Nephron progenitor cell (in vitro differentiated cells): Measurements from ENCODE around the gene AKR1A1.

Experiments
- DNase-seq: peaks from one replicate; pipeline ENCODE4 v3.0.0; 2021
- H3K27ac Mint-ChIP-seq: 2 replicates; pipeline ENCODE4 v1.8.0; 2021; ENCODE audit warnings: mild to moderate bottlenecking, moderate library complexity, mixed read lengths
- H3K27me3 Mint-ChIP-seq: 2 replicates; pipeline ENCODE4 v1.8.0; 2021; ENCODE audit warnings: mild to moderate bottlenecking, low read depth, mixed read lengths; ENCODE audit not compliant: poor library complexity
- H3K36me3 Mint-ChIP-seq: 2 replicates; pipeline ENCODE4 v1.8.0; 2021; ENCODE audit warnings: low read depth, mixed read lengths
- H3K4me1 Mint-ChIP-seq: 2 replicates; pipeline ENCODE4 v1.8.0; 2021; ENCODE audit warnings: mixed read lengths
- H3K4me3 Mint-ChIP-seq: 2 replicates; pipeline ENCODE4 v1.8.0; 2021; ENCODE audit warnings: mild to moderate bottlenecking, moderate library complexity, mixed read lengths
- H3K9me3 Mint-ChIP-seq: 2 replicates; pipeline ENCODE4 v1.8.0; 2021; ENCODE audit warnings: mild to moderate bottlenecking, moderate library complexity, mixed read lengths
- CTCF ChIP-seq: fragments of 200-600 bp; sonication (generic); IDR thresholded peaks from 2 replicates; pipeline ENCODE4 v1.5.0; 2021; ENCODE audit warnings: antibody characterized with exemption

AKR1A1 gene

GRCh38 chr1:45583666-45584350 is 33.2 kb downstream of the AKR1A1 start, which contains the start of gene NASP:
Gene NASP, plus strand, starts transcription at chr1:45584041. Its CDS starts 106 bp downstream, at chr1:45584147.
- peaks cover 19% of the 10 kb centered on the region for H3K4me1 Mint-ChIP-seq
- H3K4me3 Mint-ChIP-seq: peak within 1 kb of the TSS; percentile 97
- no peak for TF ChIP-seq CTCF
- peak within 1 kb of the TSS; percentile 100 for H3K27ac Mint-ChIP-seq
- no peaks in the 10 kb centered on the region for H3K9me3 Mint-ChIP-seq
- peaks cover 22% of the 10 kb centered on the region for H3K36me3 Mint-ChIP-seq
- no peaks in the 10 kb centered on the region for H3K27me3 Mint-ChIP-seq
- peak; percentile 92 for DNase-seq

- H3K36me3 Mint-ChIP-seq: peaks cover 29% of the 10 kb centered on the region
- peak overlapping the region; percentile 100 for H3K27ac Mint-ChIP-seq
- no peaks in the 10 kb centered on the region for H3K27me3 Mint-ChIP-seq
- TF ChIP-seq CTCF: no peak
- peak; percentile 96 for DNase-seq
- no peaks in the 10 kb centered on the region for H3K9me3 Mint-ChIP-seq
- H3K4me3 Mint-ChIP-seq: peak overlapping the region; percentile 97
- H3K4me1 Mint-ChIP-seq: peaks cover 19% of the 10 kb centered on the region
Measured at GRCh38 chr1:45584351-45585109, 33.9 kb downstream of the AKR1A1 start.

- Mint-ChIP-seq H3K4me1 (peaks cover 19% of the 10 kb centered on the region), H3K36me3 (peaks cover 33% of the 10 kb centered on the region), H3K4me3 (peak overlapping the region; percentile 97), H3K27me3 (no peaks in the 10 kb centered on the region), H3K27ac (peak overlapping the region; percentile 100), H3K9me3 (no peaks in the 10 kb centered on the region)
- TF ChIP-seq CTCF: no peak
- DNase-seq: no peak
Measured at GRCh38 chr1:45585110-45585426, 34.4 kb downstream of the AKR1A1 start.

- Mint-ChIP-seq H3K27me3 (no peaks in the 10 kb centered on the region), H3K27ac (peak overlapping the region; percentile 100)
- no peak for TF ChIP-seq CTCF
Measured at GRCh38 chr1:45585496-45586075, 35.0 kb downstream of the AKR1A1 start.

GRCh38 chr1:45586769-45587168 is 36.1 kb downstream of the AKR1A1 start:
- DNase-seq: no peak
- Mint-ChIP-seq H3K4me3 (peak overlapping the region; percentile 97), H3K27ac (no peak overlapping the region), H3K27me3 (no peaks in the 10 kb centered on the region), H3K36me3 (peaks cover 47% of the 10 kb centered on the region), H3K4me1 (peaks cover 19% of the 10 kb centered on the region), H3K9me3 (no peaks in the 10 kb centered on the region)
- TF ChIP-seq CTCF: no peak

More at GRCh38 chr1:45585496-45586075, 35.0 kb downstream of the AKR1A1 start:
- Mint-ChIP-seq H3K4me3 (peak overlapping the region; percentile 97), H3K4me1 (peaks cover 19% of the 10 kb centered on the region), H3K36me3 (peaks cover 35% of the 10 kb centered on the region), H3K9me3 (no peaks in the 10 kb centered on the region)
- DNase-seq: no peak
